ENCODE measurements around the gene RPL18. TPM values are rescaled to one million over a fixed set of nuclear protein-coding genes. Genes with fewer than 3 reads are reported as not detected.

Gene RPL18
- total RNA-seq, 1 experiment from 2014 or later: 1,339 TPM

- peaks cover 19% of the 10 kb centered on the region for H3K4me1 Mint-ChIP-seq (ENCODE audit: low read depth, unreplicated experiment)
- H3K27ac Mint-ChIP-seq (ENCODE audit: unreplicated experiment): no peak overlapping the region
Observed at GRCh38 chr19:48646722-48647216, 27.8 kb upstream of the RPL18 start.

GRCh38 chr19:48646001-48646721 lies 27.2 kb upstream of the RPL18 start, which contains the start of gene CA11:
Gene CA11 (minus strand): TSS chr19:48646187. CDS start chr19:48645632, 555 bp downstream.
- Mint-ChIP-seq H3K9me3 (ENCODE audit: low read depth, unreplicated experiment) (no peaks in the 10 kb centered on the region), H3K27ac (ENCODE audit: unreplicated experiment) (no peak within 1 kb of the TSS), H3K4me3 (ENCODE audit: low read depth, unreplicated experiment) (peak within 1 kb of the TSS; percentile 55), H3K4me1 (ENCODE audit: low read depth, unreplicated experiment) (peaks cover 19% of the 10 kb centered on the region), H3K27me3 (ENCODE audit: unreplicated experiment) (peaks cover 59% of the 10 kb centered on the region), H3K36me3 (ENCODE audit: insufficient read depth, unreplicated experiment) (peaks cover 6% of the 10 kb centered on the region)
- BruUV-seq (replicated peaks): no TSS peak
- CTCF ChIA-PET: interaction anchor here (0.6 to 2.4 kb wide), 16 partner anchors 8 to 347 kb away, joined by 3 to 13 read pairs (median 4); partner anchors contain the start of genes GYS1 and RUVBL2
- TF ChIP-seq CTCF (IDR thresholded peaks at IDR 0.05; ENCODE audit: unreplicated experiment): peak; percentile 91
- DNase-seq: peak; percentile 94
- intact Hi-C loops (cut with micrococcal nuclease; ENCODE audit: unreplicated experiment): no loop called here

More at GRCh38 chr19:48646722-48647216, 27.8 kb upstream of the RPL18 start:
- no peak for DNase-seq
- intact Hi-C loops (cut with micrococcal nuclease; ENCODE audit: unreplicated experiment): no loop called here
- BruUV-seq (replicated peaks): no TSS peak
- CTCF ChIA-PET: interaction anchor here (0.6 to 2.4 kb wide), 10 partner anchors 9 to 347 kb away, joined by 3 to 13 read pairs (median 5); partner anchors contain the start of genes GYS1 and RUVBL2
- peaks cover 53% of the 10 kb centered on the region for H3K27me3 Mint-ChIP-seq (ENCODE audit: unreplicated experiment)
- H3K36me3 Mint-ChIP-seq (ENCODE audit: insufficient read depth, unreplicated experiment): peaks cover 6% of the 10 kb centered on the region
- H3K9me3 Mint-ChIP-seq (ENCODE audit: low read depth, unreplicated experiment): no peaks in the 10 kb centered on the region
- peak overlapping the region; percentile 55 for H3K4me3 Mint-ChIP-seq (ENCODE audit: low read depth, unreplicated experiment)
- no peak for TF ChIP-seq CTCF (IDR thresholded peaks at IDR 0.05; ENCODE audit: unreplicated experiment)

GRCh38 chr19:48645620-48646000 lies 26.6 kb upstream of the RPL18 start:
- no peak for DNase-seq
- TF ChIP-seq CTCF (IDR thresholded peaks at IDR 0.05; ENCODE audit: unreplicated experiment): no peak
- peaks cover 6% of the 10 kb centered on the region for H3K36me3 Mint-ChIP-seq (ENCODE audit: insufficient read depth, unreplicated experiment)
- peaks cover 19% of the 10 kb centered on the region for H3K4me1 Mint-ChIP-seq (ENCODE audit: low read depth, unreplicated experiment)
- CTCF ChIA-PET: interaction anchor here (0.6 to 2.4 kb wide), 16 partner anchors 8 to 348 kb away, joined by 3 to 13 read pairs (median 4); partner anchors contain the start of genes GYS1 and RUVBL2
- intact Hi-C loops (cut with micrococcal nuclease; ENCODE audit: unreplicated experiment): loop anchor here (2.0 kb wide), 1 partner anchor 139 kb away; no protein-coding TSS in a partner anchor
- peak overlapping the region; percentile 55 for H3K4me3 Mint-ChIP-seq (ENCODE audit: low read depth, unreplicated experiment)
- peaks cover 64% of the 10 kb centered on the region for H3K27me3 Mint-ChIP-seq (ENCODE audit: unreplicated experiment)
- H3K27ac Mint-ChIP-seq (ENCODE audit: unreplicated experiment): no peak overlapping the region
- no peaks in the 10 kb centered on the region for H3K9me3 Mint-ChIP-seq (ENCODE audit: low read depth, unreplicated experiment)
- no TSS peak for BruUV-seq (replicated peaks)

GRCh38 chr19:48644839-48645619 lies 26.1 kb upstream of the RPL18 start:
- peaks cover 69% of the 10 kb centered on the region for H3K27me3 Mint-ChIP-seq (ENCODE audit: unreplicated experiment)
- CTCF ChIA-PET: interaction anchor here (0.8 to 2.4 kb wide), 11 partner anchors 12 to 198 kb away, joined by 3 to 13 read pairs (median 5); no protein-coding TSS in a partner anchor
- peak; percentile 72 for DNase-seq
- H3K9me3 Mint-ChIP-seq (ENCODE audit: low read depth, unreplicated experiment): no peaks in the 10 kb centered on the region
- H3K4me1 Mint-ChIP-seq (ENCODE audit: low read depth, unreplicated experiment): peaks cover 20% of the 10 kb centered on the region
- no peak overlapping the region for H3K27ac Mint-ChIP-seq (ENCODE audit: unreplicated experiment)
- intact Hi-C loops (cut with micrococcal nuclease; ENCODE audit: unreplicated experiment): loop anchor here (2.0 kb wide), 1 partner anchor 140 kb away; no protein-coding TSS in a partner anchor
- no peak for TF ChIP-seq CTCF (IDR thresholded peaks at IDR 0.05; ENCODE audit: unreplicated experiment)
- peaks cover 6% of the 10 kb centered on the region for H3K36me3 Mint-ChIP-seq (ENCODE audit: insufficient read depth, unreplicated experiment)
- no TSS peak for BruUV-seq (replicated peaks)
- peak overlapping the region; percentile 55 for H3K4me3 Mint-ChIP-seq (ENCODE audit: low read depth, unreplicated experiment)

All from Calu3 (cell line).